ENCODE data around the gene SURF6. TPM values are rescaled to one million over a fixed set of nuclear protein-coding genes. Genes with fewer than 3 reads are reported as not detected.

SURF6 gene
- total RNA-seq, 1 donor from 2014 or later = 18.8 TPM

DNA sequence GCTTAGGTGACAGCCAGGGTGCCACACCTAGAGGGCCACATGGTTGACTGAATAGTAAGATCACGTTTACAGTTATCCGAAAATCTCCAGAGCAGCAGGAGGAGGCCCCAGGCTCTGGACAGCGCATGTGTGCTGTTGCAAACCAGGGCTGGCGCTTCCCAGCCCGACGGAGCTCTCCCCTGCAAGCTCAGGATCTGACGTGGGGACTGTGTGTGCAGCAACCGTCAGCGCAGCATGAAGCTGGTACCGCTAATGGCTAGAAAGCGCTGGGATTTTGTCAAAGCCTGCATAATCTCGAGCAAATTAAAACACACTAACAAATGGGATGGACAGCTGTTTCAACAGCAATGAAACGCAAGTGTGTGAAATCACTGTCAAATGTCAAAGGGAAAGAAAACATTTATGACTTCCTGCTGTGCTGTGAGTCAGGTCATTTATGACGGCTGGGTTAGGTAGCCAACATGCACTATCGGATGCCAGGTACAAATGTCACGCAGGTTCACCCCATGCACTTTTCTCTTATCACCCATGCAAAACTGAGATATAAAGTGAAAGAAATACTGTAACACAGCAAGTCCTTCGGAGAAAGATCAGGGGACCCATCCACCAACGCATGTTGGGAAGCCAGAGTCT, 32.4 kb upstream of the SURF6 start:
- no peak for DNase-seq (ENCODE audit: low spot score in 2 of 2)
- no peak for FAIRE-seq

DNA sequence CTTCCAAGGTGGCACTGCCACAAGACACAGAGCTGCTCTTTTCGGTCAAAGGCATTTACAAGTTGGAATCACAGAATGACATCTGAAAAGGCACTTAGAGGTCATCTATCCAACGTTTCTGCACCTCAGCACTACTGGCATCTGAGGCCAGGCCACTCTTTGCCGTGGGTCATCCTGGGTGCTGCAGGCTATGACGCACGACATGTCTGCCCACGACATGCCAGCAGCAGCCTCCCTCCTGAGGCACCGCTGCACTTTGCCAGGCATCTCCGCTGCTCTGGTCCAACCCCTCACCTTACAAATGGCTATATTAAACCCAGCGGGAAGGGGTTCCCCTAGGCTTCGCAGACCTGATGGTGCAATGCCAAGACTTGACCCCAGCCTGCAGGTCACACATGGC, 31.8 kb upstream of the SURF6 start:
- DNase-seq (ENCODE audit: low spot score in 2 of 2) (no peak), FAIRE-seq (no peak)

DNA sequence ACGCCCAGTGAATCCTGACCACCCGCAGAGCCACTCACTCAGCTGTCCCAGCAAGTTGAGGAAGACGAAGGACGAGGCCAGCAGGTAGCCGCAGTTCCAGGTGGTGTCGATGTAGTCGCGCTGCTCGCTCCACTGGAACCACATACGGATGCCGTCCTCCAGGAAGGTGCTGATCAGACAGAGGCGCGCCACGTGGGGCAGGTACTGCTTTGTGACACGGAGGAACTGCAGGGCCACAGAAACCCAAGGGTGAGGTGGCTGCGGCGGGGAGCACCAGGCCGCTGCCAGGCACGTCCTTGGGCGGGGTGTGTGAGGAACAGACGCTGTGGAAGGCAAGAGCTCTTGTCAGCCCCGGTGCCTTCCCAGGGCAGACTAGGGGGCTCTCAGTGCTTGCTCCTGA, 31.2 kb upstream of the SURF6 start:
- DNase-seq (ENCODE audit: low spot score in 2 of 2) = no peak
- no peak for FAIRE-seq

DNA sequence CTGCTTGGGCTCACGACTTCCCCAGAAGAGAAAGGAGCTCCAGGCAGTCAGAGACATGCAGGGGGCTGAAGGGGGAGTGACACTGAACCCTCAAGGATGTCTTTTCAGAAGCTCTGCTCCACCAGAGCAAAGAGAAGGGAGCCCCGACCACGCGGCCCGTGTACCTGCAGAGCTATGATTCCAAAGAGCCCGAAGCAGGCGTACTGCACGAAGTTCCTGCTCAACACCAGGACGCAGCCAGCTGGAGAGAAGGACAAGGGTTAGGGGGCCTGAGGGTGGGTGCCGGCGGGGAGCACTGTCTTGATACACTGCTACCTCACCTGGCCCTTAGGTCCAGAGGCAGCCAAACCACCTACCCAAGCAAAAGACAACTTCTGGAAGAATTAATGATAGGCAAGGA, 30.4 kb upstream of the SURF6 start:
- DNase-seq (ENCODE audit: low spot score in 2 of 2) = no peak
- FAIRE-seq = no peak

DNA sequence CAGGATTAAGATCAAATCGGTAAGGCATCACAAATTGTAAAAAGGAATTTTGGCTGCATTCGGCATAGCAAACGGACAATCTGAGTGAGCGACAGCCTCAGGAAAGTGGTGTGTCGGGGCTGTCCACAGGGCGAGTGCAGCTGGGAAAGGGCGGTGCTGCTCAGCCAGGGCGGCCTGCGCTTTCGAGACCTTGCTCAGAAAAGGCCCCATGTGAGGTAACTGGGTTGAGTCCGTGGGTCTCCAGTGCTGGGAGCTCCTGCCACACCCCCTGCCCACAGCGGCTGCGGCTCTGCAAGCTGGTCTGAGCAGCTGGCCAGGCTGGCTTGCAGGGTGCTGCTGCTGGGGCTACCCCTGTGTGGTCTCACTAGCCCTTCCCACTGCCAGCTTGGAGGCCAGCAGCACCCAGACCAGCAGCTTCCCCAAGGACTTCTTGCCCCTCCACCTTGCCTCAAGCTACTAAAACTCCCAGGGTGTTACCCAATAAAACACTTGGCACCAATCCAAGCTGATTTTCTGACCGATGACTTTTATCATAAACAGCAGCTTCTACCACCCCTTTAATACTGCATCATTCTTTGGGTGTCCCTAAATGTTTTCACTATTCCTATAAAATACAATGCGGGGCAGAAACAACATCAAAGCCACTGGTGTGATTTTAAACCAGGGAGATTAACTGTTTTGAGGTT, 26.5 kb upstream of the SURF6 start:
- no peak for DNase-seq (ENCODE audit: low spot score in 2 of 2)
- FAIRE-seq = no peak

DNA sequence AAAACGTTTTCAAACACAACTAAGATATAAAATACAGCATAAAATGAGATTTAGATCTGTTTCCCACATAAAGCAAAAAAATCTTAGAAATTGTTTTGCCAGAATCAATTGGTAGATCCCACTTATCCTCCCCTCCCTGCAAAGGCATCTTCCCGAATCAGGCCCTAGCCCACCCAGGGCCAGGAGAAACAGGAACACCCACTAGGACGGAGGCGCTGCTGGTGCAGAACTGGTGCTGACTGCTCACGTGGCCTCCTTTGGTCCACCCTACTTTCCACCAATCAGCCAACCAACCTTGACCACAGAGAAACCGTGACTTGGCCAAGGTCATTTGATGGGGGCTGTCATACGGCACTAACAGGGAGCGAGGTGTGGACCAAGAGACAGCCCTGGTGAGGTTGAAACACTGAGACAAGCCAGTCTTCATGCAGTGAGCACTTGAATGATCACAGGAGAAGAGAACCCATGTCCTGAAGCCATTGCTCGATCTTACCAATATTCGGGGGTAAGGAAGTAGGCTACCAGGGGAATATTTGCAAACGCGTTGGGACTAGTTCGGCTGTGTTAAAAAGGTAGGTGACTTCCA, 25.6 kb upstream of the SURF6 start:
- no peak for FAIRE-seq

DNA sequence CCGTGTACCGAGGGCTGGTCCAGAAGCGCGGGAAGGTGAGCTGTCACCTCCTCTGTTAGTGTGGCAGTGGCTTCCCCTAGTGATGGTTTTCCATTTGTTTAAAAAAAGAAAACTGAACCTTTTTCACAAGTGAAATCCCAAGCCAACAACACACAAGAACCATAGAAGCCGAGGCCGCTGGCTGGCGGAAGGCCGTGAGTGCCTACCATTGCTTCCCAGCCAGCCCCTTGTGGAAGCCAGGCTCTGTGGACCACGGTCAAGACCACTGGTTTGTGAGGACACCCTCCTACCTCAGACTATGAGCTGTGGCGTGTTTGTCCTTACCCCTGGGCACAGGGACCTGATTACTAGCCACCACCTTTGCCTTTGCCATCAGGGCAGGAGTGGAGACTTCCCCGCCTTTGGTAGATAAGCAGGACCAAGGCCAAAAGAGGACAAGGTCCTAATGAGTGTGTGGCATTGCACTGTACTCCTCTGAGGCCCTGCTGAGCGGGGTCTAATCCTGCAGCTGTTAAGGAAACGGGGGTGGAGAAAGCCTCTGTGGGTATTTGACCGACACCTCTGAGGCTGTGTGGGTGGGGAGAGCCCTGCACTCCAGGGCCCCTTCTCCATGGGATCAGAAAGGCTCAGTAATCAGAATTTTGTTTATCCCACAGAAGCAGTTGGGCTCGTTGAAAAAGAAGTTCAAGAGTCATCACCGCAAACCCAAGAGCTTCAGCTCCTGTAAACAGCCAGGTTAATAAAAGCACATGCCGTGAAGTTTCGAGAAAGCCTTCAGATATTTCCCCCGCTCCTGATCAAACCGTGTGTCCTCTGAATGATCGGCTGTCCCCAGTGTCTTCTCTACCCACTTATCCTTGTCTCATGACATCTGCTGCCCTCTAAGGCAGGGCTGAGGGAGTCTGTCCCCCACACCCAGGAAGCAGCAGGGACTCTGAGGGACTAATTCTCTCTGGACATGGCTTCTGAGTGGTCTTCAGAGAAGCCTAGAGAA, 24.7 kb upstream of the SURF6 start:
- DNase-seq (ENCODE audit: low spot score in 2 of 2) (no peak), FAIRE-seq (no peak)

More for the DNA sequence above, 25.6 kb upstream of the SURF6 start:
- DNase-seq (ENCODE audit: low spot score in 2 of 2) = no peak

DNA sequence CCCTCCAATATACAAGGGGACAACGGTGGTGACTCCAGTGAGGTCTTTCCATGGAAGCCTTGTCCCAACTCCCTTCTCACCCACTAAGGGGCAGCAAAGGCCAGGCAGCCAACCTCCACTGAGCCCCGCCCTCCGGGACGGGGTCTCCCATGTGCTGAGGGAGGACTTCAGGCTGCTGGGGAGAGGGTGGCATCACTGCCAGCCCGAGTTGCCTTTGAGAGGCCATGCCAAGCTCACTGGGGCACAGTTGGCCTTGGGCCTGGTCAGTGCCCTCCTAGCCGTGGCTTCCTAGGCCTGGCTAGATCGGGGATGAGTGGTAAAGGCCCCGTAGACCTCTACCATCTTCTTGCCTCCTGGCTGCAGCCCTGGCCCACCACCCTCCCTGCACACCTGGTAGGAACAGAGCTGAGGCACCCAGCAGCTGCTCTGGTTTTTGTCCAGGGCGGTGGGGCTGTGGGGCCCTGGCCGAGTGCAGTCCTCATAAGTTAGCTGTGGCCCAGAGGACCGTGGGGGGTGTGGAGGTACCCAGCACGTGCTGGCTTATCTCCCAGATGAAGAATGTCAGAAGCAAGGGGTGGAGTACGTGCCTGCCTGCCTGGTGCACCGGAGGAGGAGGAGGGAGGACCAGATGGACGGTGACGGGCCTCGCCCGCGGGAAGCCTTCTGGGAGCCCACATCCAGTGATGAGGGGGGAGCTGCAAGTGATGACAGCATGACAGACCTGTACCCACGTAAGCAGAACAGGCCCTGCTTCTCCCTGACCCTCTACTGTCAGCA, 23.6 kb upstream of the SURF6 start:
- FAIRE-seq (no peak), DNase-seq (ENCODE audit: low spot score in 2 of 2) (no peak)

DNA sequence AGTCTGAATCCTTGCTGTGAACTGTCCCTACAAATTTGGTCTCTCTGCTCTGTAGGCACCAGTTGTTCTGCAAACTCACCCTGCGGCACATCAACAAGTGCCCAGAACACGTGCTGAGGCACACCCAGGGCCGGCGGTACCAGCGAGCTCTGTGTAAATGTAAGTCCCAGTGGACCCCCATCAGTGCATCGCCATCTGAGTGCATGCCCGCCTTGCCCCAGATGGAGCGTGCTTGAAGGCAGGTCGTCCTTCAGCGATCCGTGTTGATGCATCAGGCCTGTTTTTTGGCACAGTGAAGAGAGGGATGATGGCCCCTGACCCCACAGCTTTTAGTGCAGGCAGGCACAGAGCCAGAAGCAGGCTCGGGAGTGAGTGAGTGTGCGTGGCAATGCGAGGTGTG, 21.7 kb upstream of the SURF6 start:
- FAIRE-seq = no peak

DNA sequence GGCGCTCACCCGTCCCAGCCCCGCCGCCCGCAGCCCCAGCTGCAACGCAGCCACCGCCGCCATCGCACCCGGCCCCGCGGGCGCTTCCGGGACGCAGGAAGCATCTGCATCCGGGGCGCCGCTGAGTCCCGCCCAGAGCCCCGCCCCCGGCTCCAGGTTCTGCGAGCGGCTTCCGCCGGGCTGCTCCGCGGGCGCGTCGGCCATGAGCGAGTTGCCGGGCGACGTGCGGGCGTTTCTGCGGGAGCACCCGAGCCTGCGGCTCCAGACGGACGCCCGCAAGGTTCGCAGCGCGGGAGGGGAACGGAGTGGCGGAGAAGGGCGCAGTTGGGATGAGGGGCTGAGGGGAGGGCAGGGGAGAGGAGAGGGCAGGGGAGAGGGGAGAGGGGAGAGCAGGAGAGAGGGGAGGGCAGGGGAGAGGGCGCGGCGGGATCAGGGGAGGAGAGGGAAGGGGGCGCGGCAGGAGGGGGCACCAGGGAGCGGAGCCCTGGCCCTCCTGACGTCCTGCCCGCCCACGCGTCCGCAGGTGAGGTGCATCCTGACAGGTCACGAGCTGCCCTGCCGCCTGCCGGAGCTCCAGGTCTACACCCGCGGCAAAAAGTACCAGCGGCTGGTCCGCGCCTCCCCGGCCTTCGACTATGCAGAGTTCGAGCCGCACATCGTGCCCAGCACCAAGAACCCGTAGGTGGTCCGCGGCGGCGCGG, 20.6 kb upstream of the SURF6 start, which contains the start of the genes SURF1 and SURF2:
Gene SURF1, minus strand, starts transcription at position 97 of the 701 bp plus-strand sequence. Its CDS starts 34 bp downstream, at position 63.
Gene SURF2, plus strand, starts transcription at position 160 of the 701 bp plus-strand sequence. Its CDS starts 43 bp downstream, at position 203.
- peak; percentile 93 to 94 for DNase-seq (ENCODE audit: low spot score in 2 of 2)
- no peak for FAIRE-seq

More for the DNA sequence above, 21.7 kb upstream of the SURF6 start:
- no peak for DNase-seq (ENCODE audit: low spot score in 2 of 2)

DNA sequence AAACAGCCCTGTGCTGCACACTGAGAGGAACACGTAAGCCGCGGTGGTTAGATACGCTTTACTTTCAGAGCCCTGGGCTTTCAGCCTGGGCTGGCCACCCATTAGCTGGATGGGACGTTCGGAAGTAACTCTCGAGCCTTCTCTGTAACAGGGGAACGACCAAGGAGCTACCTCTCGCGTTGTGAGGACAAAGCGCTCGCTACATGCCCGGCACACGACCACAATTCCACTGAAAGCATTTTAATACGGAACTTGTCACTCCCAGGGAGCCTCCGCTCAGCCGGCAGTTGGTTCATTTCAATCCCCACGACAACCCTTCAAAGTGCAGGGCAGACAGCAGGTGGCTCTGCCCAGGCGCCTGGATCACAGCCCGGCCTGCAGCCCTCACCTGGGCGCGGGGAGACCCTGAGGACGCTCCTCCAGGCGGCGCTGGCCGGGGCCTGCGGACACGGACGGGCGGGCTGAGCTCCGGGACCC, 19.9 kb upstream of the SURF6 start:
- FAIRE-seq (no peak), DNase-seq (ENCODE audit: low spot score in 2 of 2) (no peak)

DNA sequence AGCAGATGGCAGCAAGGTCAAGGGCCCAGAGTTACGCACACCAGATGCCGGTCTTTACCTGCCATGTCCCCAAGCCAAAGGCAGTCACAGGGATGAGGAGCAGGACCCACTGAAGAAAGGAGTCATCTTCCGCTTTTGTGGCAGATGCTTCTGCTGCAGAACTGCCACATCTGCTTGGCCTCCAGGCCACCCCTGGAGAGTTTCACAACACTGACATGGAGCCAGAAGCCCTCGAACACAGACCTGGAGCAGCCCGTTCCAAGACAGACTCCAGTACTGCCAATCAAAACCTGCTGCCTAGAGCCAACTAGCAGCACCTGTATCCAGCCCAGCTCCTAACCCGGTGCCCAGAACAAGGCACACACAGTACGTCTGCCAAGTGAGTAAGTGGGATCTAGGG, 18.8 kb upstream of the SURF6 start:
- FAIRE-seq = no peak
- no peak for DNase-seq (ENCODE audit: low spot score in 2 of 2)

DNA sequence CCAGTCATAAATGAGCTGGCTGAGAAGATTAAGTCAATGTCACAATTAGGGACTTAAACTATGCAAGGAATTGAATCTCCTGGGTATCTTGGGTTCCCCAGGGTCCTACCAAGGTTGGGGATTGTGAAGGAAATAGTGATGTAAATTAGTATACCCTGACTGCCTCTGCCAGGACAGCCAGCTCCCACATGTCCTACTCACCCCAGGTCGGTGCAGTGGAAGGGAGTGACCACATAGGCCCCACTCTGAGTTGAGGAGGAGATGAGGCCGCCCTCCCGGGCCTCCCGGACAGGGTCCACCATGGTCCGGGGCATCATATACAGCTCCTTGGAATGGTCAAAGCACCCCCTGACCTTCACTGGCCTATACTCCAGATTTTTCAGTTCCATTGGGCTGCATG, 17.6 kb upstream of the SURF6 start:
- no peak for DNase-seq (ENCODE audit: low spot score in 2 of 2)
- no peak for FAIRE-seq

DNA sequence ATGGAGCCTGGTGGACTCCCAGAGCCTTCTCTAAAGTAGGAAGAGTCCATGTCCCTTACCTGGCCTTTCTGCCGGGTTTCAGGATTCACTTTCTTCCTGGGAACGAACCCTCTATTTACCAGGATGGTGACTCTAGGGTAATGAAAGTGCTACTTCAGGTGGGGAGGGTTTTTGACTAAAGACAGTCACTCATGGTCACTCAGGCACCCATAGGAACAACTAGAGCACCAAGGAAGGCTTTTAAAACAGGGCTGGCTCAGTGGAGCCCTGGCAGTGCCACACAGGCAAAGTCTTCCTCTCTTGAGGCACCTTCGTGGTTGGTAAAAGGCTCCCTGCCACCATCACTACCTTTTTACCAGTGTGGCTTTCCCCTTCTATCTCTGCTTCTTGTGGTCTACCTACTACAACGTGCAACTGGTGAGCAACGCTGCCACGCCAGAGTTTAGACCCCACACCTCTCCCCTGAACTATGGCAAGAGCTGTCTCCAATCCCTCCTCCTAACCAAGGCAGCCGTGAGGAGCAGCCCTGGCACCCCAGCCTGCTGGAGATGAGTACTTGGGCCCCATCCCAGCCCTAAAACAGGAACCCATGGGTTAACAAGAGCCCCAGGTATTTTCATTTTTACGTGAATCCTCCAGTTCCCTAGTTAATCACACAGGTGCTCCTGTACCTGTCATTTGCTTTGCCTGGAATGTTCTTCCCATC, 16.8 kb upstream of the SURF6 start:
- FAIRE-seq (no peak), DNase-seq (ENCODE audit: low spot score in 2 of 2) (no peak)

DNA sequence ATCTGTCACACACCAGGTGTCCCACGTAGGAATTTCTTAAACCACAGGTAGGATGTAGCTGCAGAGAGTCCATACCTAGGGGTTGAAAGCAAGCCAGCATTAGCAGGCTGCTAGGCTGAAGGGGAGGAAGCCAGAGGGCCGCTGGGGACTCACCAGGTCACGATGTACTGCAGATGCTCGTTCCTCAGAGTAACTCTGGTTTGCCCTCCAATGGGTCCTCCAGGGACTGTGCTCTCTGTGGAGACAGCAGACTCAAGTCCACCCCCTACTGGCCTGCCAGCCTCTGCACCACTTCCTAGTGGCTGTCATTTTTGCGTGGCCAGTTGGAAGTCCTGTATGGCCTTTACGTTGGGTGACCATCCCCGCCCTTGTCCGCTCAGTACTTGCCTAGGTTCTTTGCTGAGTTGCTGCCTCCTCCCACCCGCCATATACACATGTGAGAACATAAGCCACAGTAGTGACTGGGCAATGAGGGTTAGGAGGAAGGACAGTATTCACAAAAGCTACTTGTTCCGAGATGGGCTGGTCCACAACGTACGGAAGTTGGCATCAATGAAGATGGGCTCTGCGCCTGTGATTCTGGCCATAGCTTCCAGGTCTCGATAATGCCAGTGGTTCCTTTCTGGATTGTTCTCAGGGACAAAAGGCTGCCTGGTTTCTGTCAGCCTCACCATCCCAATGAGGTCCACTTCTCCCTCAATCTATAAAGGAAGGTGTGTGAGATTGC, 16.1 kb upstream of the SURF6 start:
- no peak for DNase-seq (ENCODE audit: low spot score in 2 of 2)
- no peak for FAIRE-seq

DNA sequence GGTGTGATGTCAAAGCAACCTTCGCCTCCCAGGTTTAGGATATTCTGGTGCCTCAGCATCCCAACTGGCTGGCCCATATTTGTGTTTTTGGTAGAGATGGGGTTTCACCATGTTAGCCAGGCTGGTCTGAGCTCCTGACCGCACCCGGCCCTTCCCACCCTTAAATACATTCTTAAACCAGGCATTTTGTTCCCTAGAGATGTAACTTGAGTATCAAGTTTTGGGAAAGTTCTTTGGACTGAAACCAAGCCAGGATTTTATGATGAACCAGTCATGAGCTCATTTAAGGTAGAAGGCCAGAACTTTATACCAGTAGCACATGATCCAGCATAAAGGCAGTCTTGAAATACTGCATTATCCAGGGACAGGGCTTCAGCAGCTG, 15.5 kb upstream of the SURF6 start:
- DNase-seq (ENCODE audit: low spot score in 2 of 2) (no peak), FAIRE-seq (no peak)

DNA sequence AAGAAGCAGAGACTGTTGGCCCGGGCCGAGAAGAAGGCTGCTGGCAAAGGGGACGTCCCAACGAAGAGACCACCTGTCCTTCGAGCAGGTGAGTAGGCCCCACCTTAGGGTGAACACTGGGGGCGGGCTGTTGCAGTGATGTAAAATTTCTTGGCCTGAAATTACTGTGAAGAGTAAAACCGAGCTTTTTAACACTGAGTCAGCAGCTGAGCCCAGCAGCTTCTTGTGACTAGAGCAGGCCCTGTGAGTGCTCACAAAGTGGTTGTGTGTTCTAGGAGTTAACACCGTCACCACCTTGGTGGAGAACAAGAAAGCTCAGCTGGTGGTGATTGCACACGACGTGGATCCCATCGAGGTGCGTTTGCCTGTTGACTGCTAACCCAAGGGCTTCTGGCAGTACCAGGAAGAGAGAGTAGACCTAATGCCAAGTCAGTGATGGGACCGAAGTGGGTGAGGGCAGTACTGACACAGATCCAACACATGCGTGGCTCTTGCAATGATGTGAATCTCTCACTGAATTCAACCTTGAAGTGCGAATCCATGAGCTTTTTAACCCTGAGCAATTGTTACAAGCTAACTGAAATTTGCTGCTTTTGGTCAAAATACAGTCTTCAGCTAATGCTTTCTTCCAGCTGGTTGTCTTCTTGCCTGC, 14.1 kb upstream of the SURF6 start:
- FAIRE-seq = no peak
- DNase-seq (ENCODE audit: low spot score in 2 of 2) = no peak
